WTC11 (cell line): ENCODE results near the gene MFSD2A.

Experiments
- ATF3 ChIP-seq: sonication (generic); formaldehyde crosslinking; conservative IDR thresholded peaks from 2 replicates; pipeline ENCODE4 v1.8.1; 2022; ENCODE audit warnings: mild to moderate bottlenecking, missing genetic modification reagents
- CTCF ChIP-seq: fragments of 200-600 bp; IDR thresholded peaks from 2 replicates; pipeline ENCODE4 v1.8.0; 2022; ENCODE audit warnings: antibody characterized with exemption
- GABPB1 ChIP-seq: sonication (generic); formaldehyde crosslinking; IDR thresholded peaks from 2 replicates; pipeline ENCODE4 v1.8.1; 2023; ENCODE audit warnings: mild to moderate bottlenecking, missing genetic modification reagents
- STAT6 ChIP-seq: sonication (generic); formaldehyde crosslinking; conservative IDR thresholded peaks from 2 replicates; pipeline ENCODE4 v1.8.1; 2023; ENCODE audit warnings: mild to moderate bottlenecking, low read depth, missing genetic modification reagents, moderate library complexity
- ZNF232 ChIP-seq: sonication (generic); formaldehyde crosslinking; IDR thresholded peaks from 2 replicates; pipeline ENCODE4 v1.8.0; 2022; ENCODE audit warnings: mild to moderate bottlenecking, missing genetic modification reagents
- ZNF317 ChIP-seq: sonication (generic); formaldehyde crosslinking; IDR thresholded peaks from 2 replicates; pipeline ENCODE4 v1.8.1; 2023; ENCODE audit warnings: low read depth, mild to moderate bottlenecking, moderate library complexity, missing genetic modification reagents, borderline replicate concordance

- no peak for TF ChIP-seq CTCF
- TF ChIP-seq ZNF232: no peak
- no peak for TF ChIP-seq ZNF317
- no peak for TF ChIP-seq STAT6 (CRISPR knock-in tag)
- no peak for TF ChIP-seq GABPB1
- no peak for TF ChIP-seq ATF3 (CRISPR knock-in tag)
Observed at GRCh38 chr1:39955547-39956539, 898 bp downstream of the MFSD2A start.
